Transverse colon (tissue), 4 donors: Measurements from ENCODE around the gene GAGE12H.
"Not testable (repeated sequence)": the region's sequence is repeated elsewhere in the genome, so short reads cannot be mapped to it uniquely, and the experiment has no call there.

Experiments used
- EP300 ChIP-seq: sonication (generic); formaldehyde crosslinking; IDR thresholded peaks from one replicate; pipeline ENCODE4 v1.6.1; 2017; ENCODE audit warnings: antibody characterized with exemption, low read depth
- POLR2AphosphoS5 ChIP-seq, 3 donors: sonication (generic); formaldehyde crosslinking; IDR thresholded peaks; one replicate each; pipeline ENCODE4 v1.6.1; 2016; ENCODE audit warnings: antibody characterized with exemption in 3 of 3
- TF ChIP-seq, protein P1 (sequence below), 5 experiments: fragments of 200-600 bp in 3 of 5; fragments of 450-650 bp in 2 of 5; sonication (generic) in 3 of 5; IDR thresholded peaks; 1 replicate in 2 of 5; 2 replicates in 3 of 5; pipeline ENCODE4 v1.5.1; 2016 to 2017; ENCODE audit warnings: antibody characterized with exemption in 5 of 5, inconsistent platforms in 3 of 5, mild to moderate bottlenecking in 2 of 5, moderate library complexity in 1 of 5

DNA sequence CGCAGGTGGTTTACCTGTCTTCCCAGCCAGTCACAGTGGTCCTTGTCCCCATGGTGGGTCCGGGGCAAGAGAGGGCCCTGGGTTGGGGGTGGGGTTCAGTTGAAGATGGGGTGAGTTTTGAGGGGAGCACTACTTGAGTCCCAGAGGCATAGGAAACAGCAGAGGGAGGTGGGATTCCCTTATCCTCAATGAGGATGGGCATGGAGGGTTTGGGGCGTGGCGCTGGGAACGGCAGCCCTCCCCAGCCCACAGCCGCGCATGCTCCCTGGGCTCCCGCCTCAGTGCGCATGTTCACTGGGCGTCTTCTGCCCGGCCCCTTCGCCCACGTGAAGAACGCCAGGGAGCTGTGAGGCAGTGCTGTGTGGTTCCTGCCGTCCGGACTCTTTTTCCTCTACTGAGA is 19.2 kb upstream of the GAGE12H start, which contains the start of gene GAGE12F:
- TF ChIP-seq POLR2AphosphoS5 (IDR thresholded peaks at IDR 0.05); EP300: not testable (repeated sequence)
- TF ChIP-seq, protein P1, sequence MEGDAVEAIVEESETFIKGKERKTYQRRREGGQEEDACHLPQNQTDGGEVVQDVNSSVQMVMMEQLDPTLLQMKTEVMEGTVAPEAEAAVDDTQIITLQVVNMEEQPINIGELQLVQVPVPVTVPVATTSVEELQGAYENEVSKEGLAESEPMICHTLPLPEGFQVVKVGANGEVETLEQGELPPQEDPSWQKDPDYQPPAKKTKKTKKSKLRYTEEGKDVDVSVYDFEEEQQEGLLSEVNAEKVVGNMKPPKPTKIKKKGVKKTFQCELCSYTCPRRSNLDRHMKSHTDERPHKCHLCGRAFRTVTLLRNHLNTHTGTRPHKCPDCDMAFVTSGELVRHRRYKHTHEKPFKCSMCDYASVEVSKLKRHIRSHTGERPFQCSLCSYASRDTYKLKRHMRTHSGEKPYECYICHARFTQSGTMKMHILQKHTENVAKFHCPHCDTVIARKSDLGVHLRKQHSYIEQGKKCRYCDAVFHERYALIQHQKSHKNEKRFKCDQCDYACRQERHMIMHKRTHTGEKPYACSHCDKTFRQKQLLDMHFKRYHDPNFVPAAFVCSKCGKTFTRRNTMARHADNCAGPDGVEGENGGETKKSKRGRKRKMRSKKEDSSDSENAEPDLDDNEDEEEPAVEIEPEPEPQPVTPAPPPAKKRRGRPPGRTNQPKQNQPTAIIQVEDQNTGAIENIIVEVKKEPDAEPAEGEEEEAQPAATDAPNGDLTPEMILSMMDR (IDR thresholded peaks at IDR 0.05), result not testable (repeated sequence)
